Lung (tissue), 12 donors: ENCODE results near the gene HPSE2. TPM values are rescaled to one million over a fixed set of nuclear protein-coding genes. Genes with fewer than 3 reads are reported as not detected.

Source experiments
- ATAC-seq: fragments of 200-7000 bp; cut with Tn5 transposase; one replicate; pipeline ENCODE4 v1.9.1; 2020; ENCODE audit warnings: moderate number of reproducible peaks; ENCODE audit not compliant: insufficient read depth, low FRiP score
- DNase-seq, 3 donors: peaks; one replicate each; pipeline ENCODE4 v3.0.0-alpha.2; 2013 to 2017
- H3K27ac ChIP-seq, 2 donors: one replicate each; pipeline ENCODE4 v1.5.1; 2013; ENCODE audit warnings: mild to moderate bottlenecking in 2 of 2, moderate library complexity in 2 of 2, control low read depth in 1 of 2, inconsistent platforms in 1 of 2, low read depth in 1 of 2, low read length in 1 of 2
- H3K27me3 ChIP-seq, 3 donors: one replicate each; pipeline ENCODE4 v1.5.1; 2013; ENCODE audit warnings: low read length in 2 of 3; ENCODE audit not compliant: control insufficient read depth in 3 of 3, insufficient read depth in 3 of 3
- H3K36me3 ChIP-seq, 4 donors: one replicate each; pipeline ENCODE4 v1.5.1; 2013; ENCODE audit warnings: low read length in 4 of 4, mild to moderate bottlenecking in 1 of 4, moderate library complexity in 1 of 4; ENCODE audit not compliant: control insufficient read depth in 4 of 4, insufficient read depth in 4 of 4
- H3K4me1 ChIP-seq, 5 donors: one replicate each; pipeline ENCODE4 v1.5.1; 2013; ENCODE audit warnings: low read length in 5 of 5, mild to moderate bottlenecking in 2 of 5, moderate library complexity in 1 of 5; ENCODE audit not compliant: control insufficient read depth in 5 of 5, insufficient read depth in 5 of 5
- H3K4me3 ChIP-seq: one replicate; pipeline ENCODE4 v1.5.1; 2013; ENCODE audit warnings: mild to moderate bottlenecking, control low read depth, moderate library complexity
- H3K9ac ChIP-seq, 2 donors: one replicate each; pipeline ENCODE4 v1.5.1; 2013; ENCODE audit warnings: low read length in 2 of 2, control low read depth in 1 of 2; ENCODE audit not compliant: insufficient read depth in 1 of 2
- H3K9me3 ChIP-seq, 4 donors: one replicate each; pipeline ENCODE4 v1.5.1; 2013; ENCODE audit warnings: low read length in 3 of 4, mild to moderate bottlenecking in 1 of 4, moderate library complexity in 1 of 4; ENCODE audit not compliant: control insufficient read depth in 4 of 4, insufficient read depth in 3 of 4
- CTCF ChIP-seq: IDR thresholded peaks from 2 replicates; pipeline ENCODE4 v1.5.1; 2012; ENCODE audit warnings: mild to moderate bottlenecking; ENCODE audit errors: control extremely low read depth, extremely low read depth
- WGBS, 2 donors: extraction: QIAGEN DNeasy Blood & Tissue Kit; methylation state at CpG; one replicate each; pipeline ENCODE4 v1.1.7; 2013; 5-methylcytosine and 5-hydroxymethylcytosine counted together
- polyA plus RNA-seq, 2 donors: library from polyadenylated mRNA; stranded (reverse); fragments of 200-250 nt; gene quantifications; one replicate each; pipeline ENCODE4 v1.2.1, GENCODE V29; 2013
- total RNA-seq, 2 donors: library from RNA; depleted of rRNA in 1 of 2; stranded (reverse); fragments of >200 nt in 1 of 2; gene quantifications; one replicate each; pipeline ENCODE4 v1.2.1, GENCODE V29; 2014 to 2021
- donor health status: control.
- donor health status: control.
- donor health status: Bipolar disorder and iron deficiency.
- donor health status: healthy.
- donor health status: DM: yes; HTN: yes; CAD: no.

The HPSE2 gene
- total and polyA plus RNA-seq, 4 donors = 0.32 to 47.3 (median 1.9) TPM

GRCh38 chr10:98646998-98647917 lies 588.4 kb downstream of the HPSE2 start:
- H3K9me3 ChIP-seq = no peaks in the 10 kb centered on the region
- H3K27me3 ChIP-seq = no peaks in the 10 kb centered on the region
- H3K4me1 ChIP-seq = peaks cover 0 to 3% (median 0%) of the 10 kb centered on the region in 5 donors
- ATAC-seq (no peak), DNase-seq (no peak)
- no peaks in the 10 kb centered on the region for H3K36me3 ChIP-seq
- no peak overlapping the region for H3K27ac ChIP-seq
- no peak overlapping the region for H3K4me3 ChIP-seq
- no peak overlapping the region for H3K9ac ChIP-seq
- 38 to 48% methylated on average over 6 of the region's 6 CpGs for WGBS, 2 donors
- TF ChIP-seq CTCF = no peak

GRCh38 chr10:98644466-98644865 lies 591.2 kb downstream of the HPSE2 start:
- Histone ChIP-seq H3K9me3 (no peaks in the 10 kb centered on the region), H3K36me3 (no peaks in the 10 kb centered on the region)
- WGBS, 2 donors = 81 to 87% methylated on average over 1 of the region's 1 CpG

GRCh38 chr10:98642281-98642680 lies 593.4 kb downstream of the HPSE2 start:
- Histone ChIP-seq H3K4me3 (no peak overlapping the region), H3K9me3 (no peaks in the 10 kb centered on the region)
- DNase-seq = no peak

More at GRCh38 chr10:98644466-98644865, 591.2 kb downstream of the HPSE2 start:
- H3K9ac ChIP-seq = no peak overlapping the region
- peaks cover 0 to 3% (median 0%) of the 10 kb centered on the region in 5 donors for H3K4me1 ChIP-seq
- no peak overlapping the region for H3K27ac ChIP-seq
- no peak overlapping the region for H3K4me3 ChIP-seq
- DNase-seq (peak in 1 of 3 donors; percentile 45), ATAC-seq (no peak)
- H3K27me3 ChIP-seq = no peaks in the 10 kb centered on the region
- no peak for TF ChIP-seq CTCF

More at GRCh38 chr10:98642281-98642680, 593.4 kb downstream of the HPSE2 start:
- TF ChIP-seq CTCF = no peak
- Histone ChIP-seq H3K27me3 (no peaks in the 10 kb centered on the region), H3K27ac (no peak overlapping the region), H3K4me1 (peaks cover 0 to 3% (median 0%) of the 10 kb centered on the region in 5 donors), H3K9ac (no peak overlapping the region), H3K36me3 (no peaks in the 10 kb centered on the region)
- WGBS, 2 donors = 90 to 94% methylated on average over 2 of the region's 2 CpGs
- no peak for ATAC-seq
